ENCODE results near the gene SERPINA4. TPM values are rescaled to one million over a fixed set of nuclear protein-coding genes. Genes with fewer than 3 reads are reported as not detected.
A peak's percentile ranks its signal among the peaks of the same experiment; 100 is the strongest.

The SERPINA4 gene
- total and polyA plus RNA-seq, 2 of the 13 experiments (the other 11 are each of a cell fraction or from before 2014, with no cell fraction given): 39.1 to 57.8 TPM

DNA sequence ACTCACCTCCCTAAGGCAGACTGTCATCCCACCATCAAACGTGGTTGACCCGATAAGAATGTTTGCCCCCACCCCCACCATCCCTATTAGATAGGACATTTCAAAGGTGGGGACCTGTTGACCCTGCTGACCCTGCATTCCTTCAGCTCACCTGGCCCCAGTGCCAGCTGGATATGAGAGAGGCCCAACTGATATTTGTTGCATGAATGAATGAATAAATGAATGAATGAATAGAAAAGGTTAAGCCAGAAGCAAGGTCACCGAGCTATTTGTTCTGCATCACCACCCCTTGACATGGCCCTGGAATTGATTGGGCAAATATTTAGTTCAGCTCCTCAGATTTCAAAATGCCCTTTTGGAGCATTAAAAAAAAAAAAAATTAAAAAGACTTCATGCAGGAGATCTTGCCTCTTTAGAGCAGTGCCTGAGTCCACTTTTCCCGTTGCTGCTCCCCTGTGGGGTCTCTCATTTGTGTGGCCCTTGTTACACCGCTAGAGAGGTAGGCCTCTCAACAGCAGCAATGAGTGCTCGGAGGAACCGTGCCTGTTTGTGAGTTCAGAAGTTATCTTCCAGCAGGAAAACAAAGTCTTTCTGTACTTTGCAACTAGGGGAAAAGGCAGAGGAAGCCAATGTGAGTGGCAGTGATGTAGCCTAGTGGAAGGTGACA, 11.5 kb downstream of the SERPINA4 start (continued):
- TF ChIP-seq, protein P1, sequence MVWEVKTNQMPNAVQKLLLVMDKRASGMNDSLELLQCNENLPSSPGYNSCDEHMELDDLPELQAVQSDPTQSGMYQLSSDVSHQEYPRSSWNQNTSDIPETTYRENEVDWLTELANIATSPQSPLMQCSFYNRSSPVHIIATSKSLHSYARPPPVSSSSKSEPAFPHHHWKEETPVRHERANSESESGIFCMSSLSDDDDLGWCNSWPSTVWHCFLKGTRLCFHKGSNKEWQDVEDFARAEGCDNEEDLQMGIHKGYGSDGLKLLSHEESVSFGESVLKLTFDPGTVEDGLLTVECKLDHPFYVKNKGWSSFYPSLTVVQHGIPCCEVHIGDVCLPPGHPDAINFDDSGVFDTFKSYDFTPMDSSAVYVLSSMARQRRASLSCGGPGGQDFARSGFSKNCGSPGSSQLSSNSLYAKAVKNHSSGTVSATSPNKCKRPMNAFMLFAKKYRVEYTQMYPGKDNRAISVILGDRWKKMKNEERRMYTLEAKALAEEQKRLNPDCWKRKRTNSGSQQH (CRISPR knock-in tag; IDR thresholded peaks at IDR 0.05; ENCODE audit: low read depth): peak; percentile 78
- TF ChIP-seq DPF2 (CRISPR knock-in tag; IDR thresholded peaks at IDR 0.05; ENCODE audit: borderline replicate concordance, low read depth) (peak; percentile 62), ZNF761 (CRISPR knock-in tag; conservative IDR thresholded peaks at IDR 0.05) (0 out of 2 replicates have a peak, but pooled peaks have one; percentile 20), SOX13 (IDR thresholded peaks at IDR 0.05) (peak; percentile 18; the same call in 1 of the 2 replicates), SOX13 (CRISPR knock-in tag; conservative IDR thresholded peaks at IDR 0.05 in 1 of 2, IDR thresholded peaks at IDR 0.05 in 1 of 2) (peak in 1 of 2 experiments; percentile 83; a peak in 2 of 4 replicates), TBX2 (CRISPR knock-in tag; IDR thresholded peaks at IDR 0.05; ENCODE audit: borderline replicate concordance) (peak; percentile 87), AHR (CRISPR knock-in tag; IDR thresholded peaks at IDR 0.05) (no peak), ZNF768 (CRISPR knock-in tag; IDR thresholded peaks at IDR 0.05) (no peak), NPAS2 (CRISPR knock-in tag; IDR thresholded peaks at IDR 0.05; ENCODE audit: borderline replicate concordance) (no peak), RARA (CRISPR knock-in tag; IDR thresholded peaks at IDR 0.05) (peak; percentile 93), ZNF460 (CRISPR knock-in tag; IDR thresholded peaks at IDR 0.05; ENCODE audit: borderline replicate concordance) (no peak), FOSL2 (CRISPR knock-in tag; IDR thresholded peaks at IDR 0.05) (peak; percentile 60), ZNF256 (CRISPR knock-in tag; conservative IDR thresholded peaks at IDR 0.05) (0 out of 2 replicates have a peak, but pooled peaks have one; percentile 6), MIER2 (CRISPR knock-in tag; IDR thresholded peaks at IDR 0.05) (0 out of 2 replicates have a peak, but pooled peaks have one; percentile 31), TARDBP (CRISPR knock-in tag; IDR thresholded peaks at IDR 0.05) (peak; percentile 44; the same call in 1 of the 2 replicates), ZNF605 (CRISPR knock-in tag; IDR thresholded peaks at IDR 0.05) (no peak), KMT2A (CRISPR knock-in tag; IDR thresholded peaks at IDR 0.05) (no peak), ZNF234 (CRISPR knock-in tag; conservative IDR thresholded peaks at IDR 0.05) (no peak), FOXA1 (IDR thresholded peaks at IDR 0.05) (no peak), FOXA1 (CRISPR knock-in tag; IDR thresholded peaks at IDR 0.05) (peak; percentile 29; the same call in 1 of the 2 replicates), CENPX (CRISPR knock-in tag; IDR thresholded peaks at IDR 0.05) (no peak), EEA1 (CRISPR knock-in tag; IDR thresholded peaks at IDR 0.05; ENCODE audit: borderline replicate concordance) (no peak), ZNF839 (CRISPR knock-in tag; IDR thresholded peaks at IDR 0.05; ENCODE audit: borderline replicate concordance) (no peak)
- TF ChIP-seq, protein P2, sequence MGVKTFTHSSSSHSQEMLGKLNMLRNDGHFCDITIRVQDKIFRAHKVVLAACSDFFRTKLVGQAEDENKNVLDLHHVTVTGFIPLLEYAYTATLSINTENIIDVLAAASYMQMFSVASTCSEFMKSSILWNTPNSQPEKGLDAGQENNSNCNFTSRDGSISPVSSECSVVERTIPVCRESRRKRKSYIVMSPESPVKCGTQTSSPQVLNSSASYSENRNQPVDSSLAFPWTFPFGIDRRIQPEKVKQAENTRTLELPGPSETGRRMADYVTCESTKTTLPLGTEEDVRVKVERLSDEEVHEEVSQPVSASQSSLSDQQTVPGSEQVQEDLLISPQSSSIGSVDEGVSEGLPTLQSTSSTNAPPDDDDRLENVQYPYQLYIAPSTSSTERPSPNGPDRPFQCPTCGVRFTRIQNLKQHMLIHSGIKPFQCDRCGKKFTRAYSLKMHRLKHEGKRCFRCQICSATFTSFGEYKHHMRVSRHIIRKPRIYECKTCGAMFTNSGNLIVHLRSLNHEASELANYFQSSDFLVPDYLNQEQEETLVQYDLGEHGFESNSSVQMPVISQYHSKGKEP (CRISPR knock-in tag; IDR thresholded peaks at IDR 0.05): no peak
- TF ChIP-seq, protein P3, sequence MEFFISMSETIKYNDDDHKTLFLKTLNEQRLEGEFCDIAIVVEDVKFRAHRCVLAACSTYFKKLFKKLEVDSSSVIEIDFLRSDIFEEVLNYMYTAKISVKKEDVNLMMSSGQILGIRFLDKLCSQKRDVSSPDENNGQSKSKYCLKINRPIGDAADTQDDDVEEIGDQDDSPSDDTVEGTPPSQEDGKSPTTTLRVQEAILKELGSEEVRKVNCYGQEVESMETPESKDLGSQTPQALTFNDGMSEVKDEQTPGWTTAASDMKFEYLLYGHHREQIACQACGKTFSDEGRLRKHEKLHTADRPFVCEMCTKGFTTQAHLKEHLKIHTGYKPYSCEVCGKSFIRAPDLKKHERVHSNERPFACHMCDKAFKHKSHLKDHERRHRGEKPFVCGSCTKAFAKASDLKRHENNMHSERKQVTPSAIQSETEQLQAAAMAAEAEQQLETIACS (CRISPR knock-in tag; IDR thresholded peaks at IDR 0.05): no peak
- TF ChIP-seq, protein P4, sequence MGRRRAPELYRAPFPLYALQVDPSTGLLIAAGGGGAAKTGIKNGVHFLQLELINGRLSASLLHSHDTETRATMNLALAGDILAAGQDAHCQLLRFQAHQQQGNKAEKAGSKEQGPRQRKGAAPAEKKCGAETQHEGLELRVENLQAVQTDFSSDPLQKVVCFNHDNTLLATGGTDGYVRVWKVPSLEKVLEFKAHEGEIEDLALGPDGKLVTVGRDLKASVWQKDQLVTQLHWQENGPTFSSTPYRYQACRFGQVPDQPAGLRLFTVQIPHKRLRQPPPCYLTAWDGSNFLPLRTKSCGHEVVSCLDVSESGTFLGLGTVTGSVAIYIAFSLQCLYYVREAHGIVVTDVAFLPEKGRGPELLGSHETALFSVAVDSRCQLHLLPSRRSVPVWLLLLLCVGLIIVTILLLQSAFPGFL (CRISPR knock-in tag; IDR thresholded peaks at IDR 0.05): no peak
- TF ChIP-seq, protein P5, sequence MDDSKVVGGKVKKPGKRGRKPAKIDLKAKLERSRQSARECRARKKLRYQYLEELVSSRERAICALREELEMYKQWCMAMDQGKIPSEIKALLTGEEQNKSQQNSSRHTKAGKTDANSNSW (CRISPR knock-in tag; IDR thresholded peaks at IDR 0.05; ENCODE audit: borderline replicate concordance): no peak

All from HepG2 (cell line).